Activated gamma-delta T cell treated with anti-CD3 and anti-CD28 coated beads, Interleukin-2, amount 50 U/mL, for 16 hours (primary cell): ENCODE data around the gene OTOGL.
"Not testable (repeated sequence)": the region's sequence is repeated elsewhere in the genome, so short reads cannot be mapped to it uniquely, and the experiment has no call there.

ENCODE experiments used
- DNase-seq: peaks from one replicate; pipeline ENCODE4 v3.0.0-alpha.2; 2020; ENCODE audit warnings: low read depth

Gene OTOGL

GRCh38 chr12:80135624-80136023, 36.3 kb downstream of the OTOGL start:
- no peak for DNase-seq

- no peak for DNase-seq
These were observed 40.7 kb downstream of the OTOGL start for GRCh38 chr12:80140005-80140404.

- DNase-seq = no peak
These were observed 43.3 kb downstream of the OTOGL start for GRCh38 chr12:80142640-80143039.

DNA sequence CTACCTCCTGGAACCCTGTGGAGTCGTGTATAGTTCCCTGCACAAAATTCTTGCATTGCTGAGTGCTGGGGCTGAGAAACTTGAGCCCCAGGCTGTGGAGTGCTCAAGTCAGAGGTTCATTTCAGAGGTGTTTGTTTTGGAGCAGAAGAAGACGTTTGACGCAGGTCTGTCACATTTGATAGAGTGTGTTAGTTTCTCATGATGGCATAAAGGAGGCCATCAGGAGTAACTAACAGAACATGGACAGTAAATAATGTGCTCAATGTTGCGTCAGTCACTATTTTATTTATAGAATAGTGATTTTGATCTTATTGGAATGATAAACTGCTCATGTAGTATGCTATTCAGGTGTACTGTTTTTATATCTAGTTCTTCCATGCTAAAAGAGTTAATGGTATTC, 44.2 kb downstream of the OTOGL start:
- DNase-seq = no peak

DNA sequence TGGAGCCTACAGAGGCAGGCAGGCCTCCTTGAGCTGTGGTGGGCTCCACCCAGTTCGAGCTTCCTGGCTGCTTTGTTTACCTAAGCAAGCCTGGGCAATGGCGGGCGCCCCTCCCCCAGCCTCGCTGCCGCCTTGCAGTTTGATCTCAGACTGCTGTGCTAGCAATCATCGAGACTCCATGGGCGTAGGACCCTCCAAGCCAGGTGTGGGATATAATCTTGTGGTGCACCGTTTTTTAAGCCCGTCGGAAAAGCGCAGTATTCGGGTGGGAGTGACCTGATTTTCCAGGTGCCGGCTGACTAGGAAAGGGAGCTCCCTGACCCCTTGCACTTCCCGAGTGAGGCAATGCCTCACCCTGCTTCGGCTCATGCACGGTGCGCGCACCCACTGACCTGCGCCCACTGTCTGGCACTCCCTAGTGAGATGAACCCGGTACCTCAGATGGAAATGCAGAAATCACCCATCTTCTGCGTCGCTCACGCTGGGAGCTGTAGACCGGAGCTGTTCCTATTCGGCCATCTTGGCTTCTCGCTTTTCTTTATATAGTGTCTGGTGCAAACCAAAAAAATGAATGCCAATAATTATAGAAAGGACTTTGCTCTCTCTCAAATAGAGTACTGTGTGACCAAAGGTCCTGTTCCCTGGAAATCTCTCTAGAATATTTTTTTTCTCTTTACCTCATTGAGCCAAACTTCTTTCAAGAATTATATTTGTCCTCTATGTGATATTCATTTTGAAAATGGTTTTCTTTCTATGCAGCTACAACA, 50.4 kb downstream of the OTOGL start:
- DNase-seq = not testable (repeated sequence)

- no peak for DNase-seq
These were observed 51.8 kb downstream of the OTOGL start for GRCh38 chr12:80151131-80151530.

DNA sequence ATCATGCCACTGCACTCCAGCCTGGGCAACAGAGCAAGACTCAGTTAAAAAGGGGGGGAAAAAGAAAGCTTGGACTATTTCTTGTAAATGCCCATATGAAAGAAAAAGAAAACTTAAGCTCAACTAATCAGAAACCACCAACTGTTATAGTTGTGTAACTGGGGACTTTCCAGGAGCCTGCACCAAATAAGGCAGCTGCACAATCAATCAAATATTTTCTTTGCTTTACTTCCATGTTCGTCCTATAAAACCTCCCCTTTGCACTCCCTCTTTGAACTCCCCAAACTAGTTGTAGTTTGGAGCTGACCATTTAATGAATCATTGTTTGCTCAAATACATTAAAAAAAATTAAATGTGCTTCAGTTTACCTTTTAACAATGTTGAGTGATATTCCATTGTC, 54.9 kb downstream of the OTOGL start:
- no peak for DNase-seq

- no peak for DNase-seq
These were observed 57.0 kb downstream of the OTOGL start for GRCh38 chr12:80156306-80156705.

DNA sequence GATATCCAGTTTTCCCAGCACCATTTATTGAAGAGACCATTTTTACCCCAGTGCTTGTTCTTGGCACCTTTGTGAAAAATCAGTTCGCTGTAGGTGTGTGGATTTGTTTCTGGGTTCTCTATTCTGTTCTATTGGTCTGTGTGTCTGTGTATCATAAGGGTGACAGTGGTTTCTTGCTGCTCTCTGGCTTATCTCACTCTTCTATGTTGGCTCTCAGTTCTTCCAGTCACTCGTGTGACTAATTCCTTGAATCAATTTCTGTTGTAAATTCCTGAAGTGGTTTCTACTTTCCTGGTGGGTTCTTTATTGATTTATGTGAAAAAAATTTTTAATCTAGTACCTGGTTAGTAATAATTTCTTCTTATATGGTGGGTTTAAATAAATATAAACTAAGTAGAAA, 58.3 kb downstream of the OTOGL start:
- no peak for DNase-seq

DNA sequence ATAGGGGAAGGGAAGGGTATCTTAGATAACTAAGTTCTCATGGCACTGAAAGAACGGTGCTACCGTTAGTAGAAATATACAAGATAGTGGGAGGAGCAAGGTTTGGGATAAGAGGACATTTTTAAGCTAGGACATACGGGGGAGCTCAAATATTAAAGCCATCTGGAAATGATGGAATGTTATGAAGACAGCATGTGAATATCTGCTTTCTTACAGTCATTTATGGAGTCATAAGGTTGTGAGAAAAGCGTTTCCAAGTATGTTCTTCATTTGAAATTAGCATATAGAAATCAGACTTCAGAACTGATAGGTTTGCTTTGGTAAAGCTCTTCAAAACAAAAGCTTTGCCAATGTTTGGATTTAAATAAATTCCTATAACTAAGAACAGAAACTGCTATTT, 62.3 kb downstream of the OTOGL start:
- no peak for DNase-seq

GRCh38 chr12:80162177-80162576, 62.8 kb downstream of the OTOGL start:
- no peak for DNase-seq

DNA sequence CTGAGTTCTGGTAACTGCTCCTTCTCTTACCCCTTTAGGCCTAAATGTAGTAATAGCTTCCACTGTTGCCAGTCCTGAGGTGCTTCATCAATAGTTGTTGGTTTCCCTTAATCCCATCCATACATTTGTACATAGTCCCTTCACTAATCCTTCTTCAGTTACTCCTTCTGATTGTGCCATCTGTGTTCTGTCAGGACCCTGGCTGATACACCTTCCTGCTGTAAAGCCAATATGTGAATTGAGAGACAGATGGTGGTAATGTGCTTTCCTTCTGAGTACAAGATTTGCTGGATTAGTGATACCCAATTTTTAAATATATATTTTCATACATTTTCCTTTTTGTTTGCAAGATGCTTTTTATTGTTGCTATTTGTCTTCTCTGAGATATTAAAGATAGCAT, 66.4 kb downstream of the OTOGL start:
- DNase-seq = no peak

- DNase-seq = no peak
These were observed 67.4 kb downstream of the OTOGL start for GRCh38 chr12:80166751-80167150.

- no peak for DNase-seq
These were observed 69.6 kb downstream of the OTOGL start for GRCh38 chr12:80168936-80169335.

DNA sequence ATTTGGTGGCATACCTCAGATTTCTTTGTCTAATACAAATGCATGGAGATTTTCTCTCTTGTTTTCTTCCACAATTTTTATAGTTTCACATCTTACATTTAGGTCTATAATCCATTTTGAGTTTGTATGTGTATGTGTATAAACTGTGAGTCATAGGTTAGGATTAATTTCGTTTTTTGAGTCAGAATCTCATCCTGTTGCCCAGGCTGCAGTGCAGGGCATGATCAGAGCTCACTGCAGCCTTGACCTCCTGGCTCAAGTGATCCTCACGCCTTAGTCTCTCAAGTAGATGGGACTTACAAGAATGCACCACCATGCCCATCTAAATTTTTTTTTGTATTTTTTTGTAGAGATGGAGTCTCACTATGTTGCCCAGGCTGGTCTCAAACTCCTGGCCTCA, 71.6 kb downstream of the OTOGL start:
- DNase-seq = no peak

GRCh38 chr12:80173083-80173864, 73.9 kb downstream of the OTOGL start:
- DNase-seq = no peak

DNA sequence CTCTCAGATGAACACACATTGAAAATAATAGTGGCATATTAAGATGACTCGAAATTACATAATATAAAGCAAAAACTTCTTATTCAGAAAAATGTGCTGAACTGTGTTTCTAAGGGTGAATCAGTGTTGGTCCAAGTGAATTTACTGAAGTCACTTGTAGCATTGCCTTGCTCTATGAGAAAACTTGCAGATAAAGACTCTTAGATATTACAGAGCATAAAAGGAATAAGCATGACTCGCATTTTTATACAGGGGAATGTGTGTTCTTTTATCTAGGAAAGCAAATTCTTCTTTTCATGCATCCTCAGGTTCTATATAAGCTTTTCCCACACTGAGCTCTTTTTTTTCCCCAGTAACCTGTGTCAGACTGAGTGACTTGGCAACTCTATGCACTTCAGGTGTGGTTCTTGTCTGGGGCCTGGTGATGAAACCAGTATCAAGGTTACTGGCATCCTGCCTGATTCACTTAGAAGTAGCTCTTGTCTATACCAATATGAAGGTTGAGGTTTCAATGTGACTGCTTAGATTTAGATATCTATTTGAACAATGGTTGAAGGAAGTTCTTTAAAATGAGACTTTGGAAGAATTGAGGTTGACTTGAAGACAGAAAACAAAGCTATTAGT, 76.1 kb downstream of the OTOGL start:
- DNase-seq = no peak

DNA sequence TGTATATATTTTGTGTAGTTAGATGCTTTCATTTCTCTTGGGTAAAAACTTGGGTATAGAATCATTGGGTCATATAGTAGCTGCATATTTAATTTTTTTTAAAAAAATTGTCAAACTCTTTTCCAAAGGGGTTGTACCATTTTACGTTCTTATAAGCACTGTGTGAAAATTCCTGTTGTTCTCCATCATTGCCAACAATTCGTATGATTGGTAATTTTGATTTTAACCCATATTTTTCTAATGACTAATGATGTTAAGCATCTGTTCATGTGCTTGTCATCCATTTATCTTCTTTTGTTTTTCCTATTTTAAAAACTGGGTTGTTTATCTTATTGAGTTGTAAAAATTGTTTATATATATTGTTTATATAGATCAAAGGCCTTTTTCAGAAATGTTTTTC, 77.4 kb downstream of the OTOGL start:
- no peak for DNase-seq

DNA sequence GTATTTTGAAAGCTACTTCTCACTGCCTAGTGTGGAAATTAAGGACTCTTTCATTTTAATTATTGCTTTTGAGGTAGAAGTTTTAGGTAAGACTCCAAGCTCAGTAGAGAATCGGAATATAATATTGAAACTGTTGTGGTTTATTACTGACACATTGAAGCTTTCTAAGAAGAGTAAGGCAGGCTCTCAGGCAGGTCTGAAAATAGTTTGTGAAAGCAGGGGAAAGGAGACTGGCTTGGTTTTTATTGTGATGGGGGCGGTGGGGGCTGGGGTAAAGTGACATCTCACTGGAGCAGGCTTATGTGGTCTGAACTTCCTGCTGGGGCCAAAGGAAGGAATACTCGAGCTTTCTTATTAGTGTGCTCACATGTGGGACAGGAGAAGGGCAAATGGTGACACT, 79.5 kb downstream of the OTOGL start:
- no peak for DNase-seq

DNA sequence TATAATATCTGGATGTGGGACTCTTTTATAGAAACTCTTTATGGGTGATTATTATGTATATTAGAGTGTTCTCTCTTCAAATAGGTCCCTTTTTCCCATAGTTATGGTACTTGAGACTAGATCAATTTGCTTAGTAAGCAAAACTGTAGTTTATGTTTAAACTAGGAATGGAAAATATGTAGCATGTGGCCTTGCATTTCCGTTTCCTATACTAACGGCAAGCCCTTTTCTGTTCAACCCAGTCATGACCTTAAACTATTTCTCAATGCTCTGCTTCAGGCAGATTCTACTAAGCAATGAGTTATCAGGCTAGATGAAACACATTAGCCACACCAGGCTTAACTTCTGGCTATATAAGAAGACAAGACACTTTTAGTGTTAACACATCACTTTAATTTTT, 84.6 kb downstream of the OTOGL start:
- DNase-seq = no peak

- DNase-seq = no peak
These were observed 85.6 kb downstream of the OTOGL start for GRCh38 chr12:80184926-80185325.

- no peak for DNase-seq
These were observed 87.4 kb downstream of the OTOGL start for GRCh38 chr12:80186727-80187217.

DNA sequence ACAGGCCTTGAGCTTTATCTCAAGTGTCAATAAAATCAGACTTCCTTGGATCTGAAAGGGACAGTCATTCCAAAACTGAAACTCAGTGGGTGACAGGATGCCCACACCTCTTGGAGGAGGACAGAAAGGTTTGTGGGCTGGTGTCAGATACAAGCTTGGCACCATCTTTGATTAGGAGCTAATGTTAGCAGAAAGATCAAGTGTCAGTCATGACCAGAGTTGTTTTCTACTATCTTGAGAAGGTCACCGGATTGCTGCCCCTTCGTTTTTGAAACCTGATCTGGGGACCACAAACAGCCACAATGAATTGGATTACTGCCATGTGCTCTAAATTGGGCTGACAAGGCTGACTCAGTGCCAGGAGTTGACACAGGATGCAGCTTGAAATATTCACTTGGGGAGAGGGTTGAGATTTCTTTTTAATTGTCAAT, 88.3 kb downstream of the OTOGL start:
- no peak for DNase-seq
